ENCODE data around the gene UGP2. TPM values are rescaled to one million over a fixed set of nuclear protein-coding genes. Genes with fewer than 3 reads are reported as not detected.

The UGP2 gene
- total and polyA plus RNA-seq, 2 of the 4 experiments (the other 2 are of a cell fraction) = 45.0 to 58.8 TPM

DNA sequence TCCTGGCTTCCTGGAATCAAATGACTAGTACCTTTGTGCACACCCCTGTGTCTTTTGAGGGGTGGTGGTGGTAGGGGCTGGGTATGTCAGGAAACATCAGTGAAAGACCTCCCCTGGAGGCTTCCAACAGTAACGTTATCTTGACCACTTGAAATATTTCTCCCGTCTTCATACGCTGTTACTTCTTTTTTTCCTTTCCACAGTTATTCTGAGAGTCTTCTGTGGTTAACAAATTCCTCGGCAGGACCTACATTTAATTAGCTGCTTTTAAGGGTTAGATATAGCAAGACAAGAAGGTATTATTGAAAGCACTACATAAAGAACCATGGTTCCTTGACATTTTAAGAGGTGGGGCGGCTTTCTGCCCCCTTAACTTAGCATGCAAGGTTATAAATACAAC lies 34.6 kb downstream of the UGP2 start:
- no peak overlapping the region for H2AK9ac ChIP-seq (replicated peaks; ENCODE audit: low read depth, low read length, poor library complexity)
- dilution Hi-C loops (cut with HindIII; ENCODE audit: low sequenced_read_pairs, unreplicated experiment) = no loop called here
- no peak overlapping the region for H3K9ac ChIP-seq (ENCODE audit: low read depth, low read length)
- H3K18ac ChIP-seq (ENCODE audit: low read depth, low read length) = no peak overlapping the region
- no peaks in the 10 kb centered on the region for H3K9me3 ChIP-seq (ENCODE audit: control insufficient read depth, insufficient read depth, low read length)
- H2BK15ac ChIP-seq (ENCODE audit: low read depth, low read length) = no peak overlapping the region
- no peak overlapping the region for H4K91ac ChIP-seq (ENCODE audit: insufficient read depth, low read depth, low read length)
- H2BK5ac ChIP-seq (ENCODE audit: low read depth, low read length, poor library complexity, severe bottlenecking) = no peak overlapping the region
- H3K14ac ChIP-seq (replicated peaks; ENCODE audit: low read depth, low read length) = no peak overlapping the region
- peaks cover 3% of the 10 kb centered on the region; the same call in 1 of the 2 replicates for H4K20me1 ChIP-seq (ENCODE audit: insufficient read depth, low read length)
- no peak overlapping the region for H2AFZ ChIP-seq (replicated peaks; ENCODE audit: low read length, poor library complexity)
- intact Hi-C loops (cut with micrococcal nuclease) = no loop called here
- POLR2A ChIA-PET (ENCODE audit: unreplicated experiment) = no interaction called here
- no peak overlapping the region for H4K5ac ChIP-seq (ENCODE audit: low read depth, low read length)
- no peak overlapping the region for H3K56ac ChIP-seq (ENCODE audit: extremely low read depth, insufficient read depth, low read length)
- TF ChIP-seq, protein P1, sequence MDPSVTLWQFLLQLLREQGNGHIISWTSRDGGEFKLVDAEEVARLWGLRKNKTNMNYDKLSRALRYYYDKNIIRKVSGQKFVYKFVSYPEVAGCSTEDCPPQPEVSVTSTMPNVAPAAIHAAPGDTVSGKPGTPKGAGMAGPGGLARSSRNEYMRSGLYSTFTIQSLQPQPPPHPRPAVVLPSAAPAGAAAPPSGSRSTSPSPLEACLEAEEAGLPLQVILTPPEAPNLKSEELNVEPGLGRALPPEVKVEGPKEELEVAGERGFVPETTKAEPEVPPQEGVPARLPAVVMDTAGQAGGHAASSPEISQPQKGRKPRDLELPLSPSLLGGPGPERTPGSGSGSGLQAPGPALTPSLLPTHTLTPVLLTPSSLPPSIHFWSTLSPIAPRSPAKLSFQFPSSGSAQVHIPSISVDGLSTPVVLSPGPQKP (IDR thresholded peaks at IDR 0.05; ENCODE audit: borderline replicate concordance, low read depth, low read length) = no peak
- no peak for TF ChIP-seq CEBPB (IDR thresholded peaks at IDR 0.05; ENCODE audit: low read depth, low read length)
- no peak for TF ChIP-seq SMC3 (IDR thresholded peaks at IDR 0.05; ENCODE audit: low read depth, low read length)
- TF ChIP-seq POLR2A (IDR thresholded peaks at IDR 0.05; ENCODE audit: low read depth, low read length) = no peak
- no peak for TF ChIP-seq FOS (IDR thresholded peaks at IDR 0.05; ENCODE audit: low read depth, low read length)
- no peak for TF ChIP-seq NFE2L2 (IDR thresholded peaks at IDR 0.05; ENCODE audit: low read depth, low read length)
- TF ChIP-seq RFX5 (IDR thresholded peaks at IDR 0.05; ENCODE audit: low read depth, low read length) = no peak
- TF ChIP-seq, protein P2, sequence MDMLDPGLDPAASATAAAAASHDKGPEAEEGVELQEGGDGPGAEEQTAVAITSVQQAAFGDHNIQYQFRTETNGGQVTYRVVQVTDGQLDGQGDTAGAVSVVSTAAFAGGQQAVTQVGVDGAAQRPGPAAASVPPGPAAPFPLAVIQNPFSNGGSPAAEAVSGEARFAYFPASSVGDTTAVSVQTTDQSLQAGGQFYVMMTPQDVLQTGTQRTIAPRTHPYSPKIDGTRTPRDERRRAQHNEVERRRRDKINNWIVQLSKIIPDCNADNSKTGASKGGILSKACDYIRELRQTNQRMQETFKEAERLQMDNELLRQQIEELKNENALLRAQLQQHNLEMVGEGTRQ (IDR thresholded peaks at IDR 0.05; ENCODE audit: low read depth, low read length) = no peak
- no peak for TF ChIP-seq CHD1 (IDR thresholded peaks at IDR 0.05; ENCODE audit: low read depth, low read length)
- H3K23ac ChIP-seq (ENCODE audit: low read depth, low read length) = no peak overlapping the region
- no CpG with 5 or more reads among the region's 5 CpGs for WGBS, 2 experiments (ENCODE audit: extremely low coverage in 2 of 2, insufficient read length in 1 of 2)
- no TSS peak for BruUV-seq (replicated peaks)
- ATAC-seq (ENCODE audit: low read depth) (no peak), DNase-seq (no peak)
- no peak overlapping the region for H3K4ac ChIP-seq (ENCODE audit: low read depth, low read length)
- H3K36me3 ChIP-seq (ENCODE audit: control insufficient read depth, insufficient read depth, low read length) = peaks cover 18% of the 10 kb centered on the region
- H2BK120ac ChIP-seq (ENCODE audit: low read depth, low read length) = no peak overlapping the region
- in situ Hi-C loops (cut with MboI; ENCODE audit: low sequenced_read_pairs) = no loop called here
- H3K27ac ChIP-seq (ENCODE audit: insufficient read depth, low read length) = no peak overlapping the region
- H3K79me1 ChIP-seq (ENCODE audit: low read depth in 1 of 2, low read length in 2 of 2) = peaks cover 52 to 60% of the 10 kb centered on the region in 2 experiments
- H4K8ac ChIP-seq (ENCODE audit: low read depth in 2 of 2, low read length in 2 of 2) = no peak overlapping the region
- no peak overlapping the region for H2AK5ac ChIP-seq (ENCODE audit: low read depth, low read length)
- peaks cover 8% of the 10 kb centered on the region for H3K9me1 ChIP-seq (ENCODE audit: insufficient read depth, low read length)
- H3K4me2 ChIP-seq (ENCODE audit: low read depth, low read length) = no peak overlapping the region
- no peaks in the 10 kb centered on the region for H3K27me3 ChIP-seq (ENCODE audit: control insufficient read depth, insufficient read depth, low read length)
- H3K4me1 ChIP-seq (ENCODE audit: control insufficient read depth, insufficient read depth, low read length) = peaks cover 3% of the 10 kb centered on the region; the same call in 1 of the 2 replicates
- no peak overlapping the region for H3K4me3 ChIP-seq (ENCODE audit: insufficient read depth, low read depth, low read length)
- no peak overlapping the region for H2BK20ac ChIP-seq (ENCODE audit: low read depth, low read length)
- CTCF ChIA-PET = interaction anchor here (1.5 kb wide), 1 partner anchor 15 kb away, joined by 4 read pairs; no protein-coding TSS in a partner anchor
